Esophagus squamous epithelium (tissue), 5 donors: Measurements from ENCODE around the gene PLK3. TPM values are rescaled to one million over a fixed set of nuclear protein-coding genes. Genes with fewer than 3 reads are reported as not detected.

ENCODE experiments used
- DNase-seq: peaks from one replicate; lab custom pipeline; 2025; lab: John Stamatoyannopoulos, UW
- H3K27ac ChIP-seq, 4 donors: fragments of 200-600 bp; sonication (generic); one replicate each; pipeline ENCODE4 v1.5.1; 2016 to 2019; ENCODE audit warnings: mild to moderate bottlenecking in 1 of 4
- H3K27me3 ChIP-seq, 4 donors: fragments of 200-600 bp; sonication (generic); 1 replicate in 3 of 4; 2 replicates in 1 of 4; pipeline versions ENCODE4 v1.5.1 to v1.6.0; 2017 to 2021; ENCODE audit warnings: antibody characterized with exemption in 1 of 4
- H3K36me3 ChIP-seq, 3 donors: fragments of 200-600 bp; sonication (generic); one replicate each; pipeline ENCODE4 v1.5.1; 2016 to 2019
- H3K4me1 ChIP-seq, 3 donors: fragments of 200-600 bp; sonication (generic); one replicate each; pipeline ENCODE4 v1.5.1; 2017 to 2019
- H3K4me3 ChIP-seq, 4 donors: fragments of 200-600 bp; sonication (generic); 1 replicate in 3 of 4; 2 replicates in 1 of 4; pipeline ENCODE4 v1.5.1; 2016 to 2019; ENCODE audit warnings: mild to moderate bottlenecking in 2 of 4, moderate library complexity in 1 of 4
- H3K9me3 ChIP-seq, 3 donors: fragments of 200-600 bp; sonication (generic); one replicate each; pipeline ENCODE4 v1.5.1; 2016 to 2019
- CTCF ChIP-seq, 6 experiments: fragments of 450-650 bp in 4 of 6; fragments of 200-600 bp in 2 of 6; sonication (generic) in 2 of 6; IDR thresholded peaks; one replicate each; pipeline ENCODE4 v1.5.1; 2016 to 2019; ENCODE audit warnings: antibody characterized with exemption in 6 of 6, mild to moderate bottlenecking in 4 of 6, moderate library complexity in 4 of 6
- POLR2A ChIP-seq, 4 donors: fragments of 450-650 bp; IDR thresholded peaks; one replicate each; pipeline ENCODE4 v1.6.1; 2017; ENCODE audit warnings: antibody characterized with exemption in 4 of 4, mild to moderate bottlenecking in 4 of 4, moderate library complexity in 3 of 4
- WGBS, 2 donors: methylation state at CpG; one replicate each; pipeline ENCODE4 v1.1.5; 2018; 5-methylcytosine and 5-hydroxymethylcytosine counted together
- intact Hi-C: fragments of 100-400 bp; cut with DNase I; formaldehyde crosslinking; loops from one replicate; pipeline ENCODE4 v1.15.0; 2022
- total RNA-seq, 4 donors: library from RNA; depleted of rRNA; stranded (reverse); fragments of >200 nt; gene quantifications; one replicate each; pipeline ENCODE4 v1.1.0, GENCODE V29; 2016
- donor health status: DM: yes; HTN: yes; CAD: no.

PLK3 gene
- total RNA-seq, 4 donors from 2014 or later: 10.3 to 36.2 (median 30.7) TPM

- H3K4me1 ChIP-seq: peaks cover 39 to 77% (median 42%) of the 10 kb centered on the region in 3 donors
- peak overlapping the region; percentile 64 to 98 (median 90) for H3K4me3 ChIP-seq
These were observed 2.3 kb downstream of the PLK3 start for GRCh38 chr1:44802306-44803061.

DNA sequence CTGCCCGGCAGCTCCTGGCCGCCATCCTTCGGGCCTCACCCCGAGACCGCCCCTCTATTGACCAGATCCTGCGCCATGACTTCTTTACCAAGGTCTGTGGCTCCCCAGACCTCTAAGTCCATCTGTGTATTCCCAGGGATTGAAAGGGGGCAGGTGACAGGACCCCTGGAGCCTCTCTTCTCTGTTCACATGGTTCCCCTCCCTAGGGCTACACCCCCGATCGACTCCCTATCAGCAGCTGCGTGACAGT is 2.8 kb downstream of the PLK3 start:
- TF ChIP-seq POLR2A (IDR thresholded peaks at IDR 0.05) (no peak), CTCF (IDR thresholded peaks at IDR 0.05) (no peak)
- H3K27ac ChIP-seq: peak overlapping the region in 3 of 4 donors; percentile 64 to 97 (median 97)
- 79 to 92% methylated on average over 3 to 9 of the region's 9 CpGs for WGBS, 2 donors
- DNase-seq: no peak
- no peaks in the 10 kb centered on the region for H3K27me3 ChIP-seq
- intact Hi-C loops: no loop called here
- no peaks in the 10 kb centered on the region for H3K9me3 ChIP-seq
- peaks cover 44 to 82% (median 47%) of the 10 kb centered on the region in 3 donors for H3K4me1 ChIP-seq
- peak overlapping the region in 1 of 4 donors; percentile 91 for H3K4me3 ChIP-seq
- H3K36me3 ChIP-seq: peaks cover 17 to 53% (median 17%) of the 10 kb centered on the region in 3 donors

More at GRCh38 chr1:44802306-44803061, 2.3 kb downstream of the PLK3 start:
- TF ChIP-seq POLR2A (IDR thresholded peaks at IDR 0.05): no peak
- no peak for TF ChIP-seq CTCF (IDR thresholded peaks at IDR 0.05)
- Histone ChIP-seq H3K36me3 (peaks cover 17 to 53% (median 17%) of the 10 kb centered on the region in 3 donors), H3K27me3 (no peaks in the 10 kb centered on the region), H3K9me3 (no peaks in the 10 kb centered on the region), H3K27ac (peak overlapping the region; percentile 21 to 97 (median 80))
- 84 to 86% methylated on average over 6 to 9 of the region's 13 CpGs for WGBS, 2 donors
- intact Hi-C loops: no loop called here
- no peak for DNase-seq

GRCh38 chr1:44803312-44804095 is 3.3 kb downstream of the PLK3 start:
- peak overlapping the region in 1 of 4 donors; percentile 91 for H3K4me3 ChIP-seq

GRCh38 chr1:44805311-44806024 is 5.3 kb downstream of the PLK3 start:
- no peak for DNase-seq
- Histone ChIP-seq H3K36me3 (peaks cover 17 to 53% (median 17%) of the 10 kb centered on the region in 3 donors), H3K9me3 (no peaks in the 10 kb centered on the region), H3K4me1 (peaks cover 61 to 96% (median 68%) of the 10 kb centered on the region in 3 donors), H3K27me3 (no peaks in the 10 kb centered on the region), H3K4me3 (peak overlapping the region in 1 of 4 donors; percentile 3), H3K27ac (peak overlapping the region in 3 of 4 donors; percentile 30 to 99 (median 94))
- TF ChIP-seq POLR2A (IDR thresholded peaks at IDR 0.05) (no peak), CTCF (IDR thresholded peaks at IDR 0.05) (no peak)
- intact Hi-C loops: no loop called here
- WGBS, 2 donors: 90 to 92% methylated on average over 12 to 16 of the region's 20 CpGs

More at GRCh38 chr1:44803312-44804095, 3.3 kb downstream of the PLK3 start:
- TF ChIP-seq POLR2A (IDR thresholded peaks at IDR 0.05) (no peak), CTCF (IDR thresholded peaks at IDR 0.05) (no peak)
- H3K36me3 ChIP-seq: peaks cover 17 to 53% (median 17%) of the 10 kb centered on the region in 3 donors
- peak overlapping the region; percentile 9 to 97 (median 80) for H3K27ac ChIP-seq
- no peaks in the 10 kb centered on the region for H3K9me3 ChIP-seq
- WGBS, 2 donors: 77 to 85% methylated on average over 5 to 9 of the region's 13 CpGs
- peaks cover 49 to 87% (median 52%) of the 10 kb centered on the region in 3 donors for H3K4me1 ChIP-seq
- H3K27me3 ChIP-seq: no peaks in the 10 kb centered on the region
- intact Hi-C loops: no loop called here
- DNase-seq: no peak
